Measurements from ENCODE around the gene TUBB2B.

GRCh38 chr6:3261518-3261820 is 34.0 kb upstream of the TUBB2B start:
- TF ChIP-seq CTCF (conservative IDR thresholded peaks at IDR 0.05 in 1 of 2, IDR thresholded peaks at IDR 0.05 in 1 of 2; ENCODE audit: low read depth in 1 of 2, low read length in 2 of 2) (no peak), EZH2 (IDR thresholded peaks at IDR 0.05; ENCODE audit: low read length, missing control alignments) (no peak)
